ELF-1 (cell line): ENCODE results near the gene COL5A2.

Source experiments
- DNase-seq: peaks from one replicate; pipeline ENCODE4 v3.0.0-alpha.2; 2016; ENCODE audit warnings: low read depth, low spot score

COL5A2 gene

DNA sequence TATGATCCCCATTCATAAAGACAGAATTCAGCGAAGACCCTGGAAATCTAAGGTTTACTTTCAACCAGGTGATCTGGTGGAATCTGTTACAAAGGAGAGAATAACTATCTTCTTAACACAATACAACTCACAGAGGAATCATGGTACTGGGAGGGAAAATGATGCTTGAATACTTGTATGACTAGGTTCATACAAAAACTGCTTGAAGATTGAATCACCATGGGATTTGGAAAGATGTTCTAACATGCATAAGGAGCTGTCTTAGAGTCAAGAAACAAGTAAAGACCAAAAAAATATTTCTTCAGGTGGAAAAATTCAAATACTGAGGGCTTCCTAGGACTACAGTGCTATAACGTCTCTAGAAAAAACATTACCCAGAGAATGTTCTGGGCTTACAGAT lies 32.2 kb downstream of the COL5A2 start:
- DNase-seq = no peak

DNA sequence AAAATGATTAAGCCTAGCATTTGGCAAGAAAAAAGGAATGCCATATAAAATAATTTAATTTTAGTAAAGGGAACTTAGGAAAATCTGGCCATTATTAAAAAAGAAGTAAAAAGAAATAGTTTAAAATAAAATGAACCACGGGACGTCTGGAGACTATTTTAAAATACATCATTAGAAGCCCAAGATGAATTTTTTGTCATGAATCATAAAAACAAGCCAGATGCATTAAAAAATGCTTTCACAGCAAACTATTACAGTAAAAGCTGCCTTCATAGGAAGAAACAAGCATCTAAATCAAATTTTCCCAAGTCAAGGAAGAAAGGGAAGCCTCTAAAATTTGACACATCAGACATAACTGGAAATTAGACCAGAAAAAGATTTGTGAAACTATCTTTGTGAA lies 33.0 kb downstream of the COL5A2 start:
- DNase-seq = no peak

DNA sequence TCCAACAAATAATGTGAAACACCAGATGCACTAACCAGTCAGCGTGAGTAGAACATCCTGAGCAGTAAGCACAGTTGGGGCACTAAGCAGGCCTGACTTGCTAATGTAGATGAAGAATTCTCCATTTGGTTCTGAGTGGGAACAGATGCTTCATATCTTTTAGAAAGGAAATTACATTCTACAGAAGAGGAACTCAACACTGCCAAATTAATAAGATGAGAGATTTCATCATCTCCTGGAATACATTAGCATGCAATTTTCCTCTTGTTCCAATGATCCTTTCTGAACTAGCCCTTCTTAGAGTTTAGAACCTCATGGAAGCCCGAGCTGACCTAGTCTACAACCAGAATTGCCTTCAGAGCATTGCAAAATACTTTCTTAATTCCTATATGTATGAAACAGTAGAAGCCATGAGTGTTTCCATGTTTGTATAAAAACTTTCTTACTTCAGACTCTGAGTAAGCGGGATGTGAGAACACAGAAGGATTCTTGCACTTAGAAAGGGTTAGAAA lies 34.8 kb downstream of the COL5A2 start:
- no peak for DNase-seq

DNA sequence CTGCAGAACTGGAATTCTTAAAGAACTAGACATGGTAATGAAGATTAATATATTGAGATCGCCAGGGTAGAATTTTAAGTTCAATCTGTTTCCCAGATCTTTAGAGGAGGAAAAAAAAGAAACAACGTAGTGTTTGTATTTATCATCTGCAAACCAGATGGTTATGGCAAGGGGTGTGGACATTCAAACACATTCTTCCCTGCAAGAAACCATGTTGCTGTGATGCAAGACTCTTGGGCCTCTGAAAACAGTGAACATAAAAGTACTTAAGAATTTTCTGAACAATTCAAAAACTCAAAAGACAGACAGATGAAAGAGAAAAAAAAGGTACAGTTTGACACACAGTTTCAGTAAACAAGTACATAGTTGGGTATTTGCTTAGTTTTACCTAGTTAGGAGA lies 35.6 kb downstream of the COL5A2 start:
- no peak for DNase-seq

DNA sequence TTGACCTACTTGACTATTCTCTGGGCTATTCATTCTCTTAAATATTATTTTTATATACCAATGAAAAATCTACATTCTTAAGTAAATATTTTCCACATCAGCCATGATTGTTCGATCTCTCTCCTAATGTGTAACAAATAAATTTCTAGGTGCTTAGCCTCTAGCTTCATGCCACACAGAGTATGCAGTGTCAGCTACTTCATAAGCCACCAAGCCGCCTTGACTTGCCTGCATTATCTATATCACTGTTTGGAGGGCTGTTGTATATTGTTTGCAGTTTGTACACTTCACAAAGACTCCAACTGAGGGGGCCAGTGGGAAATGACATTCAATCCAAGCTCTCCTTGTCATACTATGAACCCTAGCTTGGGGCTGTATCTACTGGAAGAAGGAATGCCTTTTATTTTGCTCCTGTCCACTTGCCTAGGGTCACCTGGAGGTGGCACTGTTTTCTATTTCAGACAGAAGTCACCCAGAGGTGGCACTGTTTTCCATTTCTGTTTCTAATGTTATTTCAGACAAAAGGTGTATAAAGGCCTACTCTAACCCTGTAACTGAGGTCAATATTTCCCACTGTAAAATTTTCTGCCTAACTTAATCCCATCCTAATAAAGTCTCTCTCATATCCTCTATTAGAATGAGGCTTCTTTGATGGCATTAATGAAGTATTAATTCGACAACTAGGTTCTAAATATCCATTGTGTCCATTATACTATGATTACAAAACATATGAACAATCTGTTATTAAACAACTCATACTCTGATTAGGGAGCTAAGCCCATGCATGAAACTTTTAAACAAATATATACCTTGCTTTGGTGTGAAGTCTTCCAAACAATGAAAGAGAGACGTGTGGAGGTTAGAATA lies 36.4 kb downstream of the COL5A2 start:
- DNase-seq = peak; percentile 67

DNA sequence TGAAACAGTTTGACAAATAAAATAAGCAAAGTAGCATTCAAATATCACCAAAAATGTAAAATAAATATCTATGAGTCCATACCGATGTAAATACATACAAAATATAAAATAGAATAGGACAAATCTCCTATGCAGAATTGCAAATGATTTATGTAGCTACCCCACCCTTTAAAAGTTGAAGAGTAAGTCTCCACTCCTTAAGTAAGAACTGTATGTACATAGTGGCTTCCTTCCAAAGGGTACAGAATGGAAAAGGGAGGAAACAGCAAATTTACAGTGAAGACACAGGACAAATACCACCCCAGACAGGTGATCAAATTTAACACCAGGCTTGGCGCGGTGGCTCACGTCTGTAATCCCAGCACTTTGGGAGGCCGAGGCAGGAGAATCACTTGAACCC lies 40.8 kb downstream of the COL5A2 start:
- DNase-seq = no peak

DNA sequence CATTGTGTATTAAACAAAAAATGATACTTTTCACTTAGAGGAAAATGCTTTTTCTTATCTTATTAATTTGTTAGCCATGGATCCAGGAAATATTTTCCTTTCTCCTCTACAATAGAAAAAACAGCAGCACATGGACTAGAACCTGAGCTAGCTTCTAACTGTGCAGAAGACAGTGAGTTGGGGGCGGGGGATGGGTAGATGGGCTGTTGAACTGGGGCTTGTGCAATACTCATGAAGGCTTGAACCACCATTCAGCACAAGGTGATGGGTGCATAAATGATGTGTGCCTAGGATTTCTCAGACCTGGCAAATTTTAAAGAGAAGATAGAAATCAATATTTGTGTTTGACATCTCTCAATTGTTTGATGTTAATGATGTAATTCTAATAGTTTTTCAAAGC lies 42.0 kb downstream of the COL5A2 start:
- DNase-seq = no peak

DNA sequence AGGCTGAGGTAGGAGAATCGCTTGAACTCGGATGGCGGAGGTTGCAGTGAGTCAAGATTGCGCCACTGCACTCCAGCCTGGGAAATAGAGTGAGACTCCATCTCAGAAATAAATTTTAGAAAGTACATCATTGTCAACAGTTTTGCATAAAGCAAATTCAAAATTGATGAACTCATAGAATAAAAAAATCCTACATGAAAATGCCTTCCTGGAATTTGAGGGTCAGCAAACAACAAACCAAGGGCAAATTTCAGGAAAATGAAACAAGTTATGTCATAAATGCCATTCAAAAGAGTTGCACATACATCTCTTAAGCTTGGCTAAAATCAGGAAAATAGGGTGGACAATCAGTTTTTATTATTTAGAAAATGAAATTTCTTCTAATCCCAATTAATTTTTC lies 45.1 kb downstream of the COL5A2 start:
- DNase-seq = no peak

DNA sequence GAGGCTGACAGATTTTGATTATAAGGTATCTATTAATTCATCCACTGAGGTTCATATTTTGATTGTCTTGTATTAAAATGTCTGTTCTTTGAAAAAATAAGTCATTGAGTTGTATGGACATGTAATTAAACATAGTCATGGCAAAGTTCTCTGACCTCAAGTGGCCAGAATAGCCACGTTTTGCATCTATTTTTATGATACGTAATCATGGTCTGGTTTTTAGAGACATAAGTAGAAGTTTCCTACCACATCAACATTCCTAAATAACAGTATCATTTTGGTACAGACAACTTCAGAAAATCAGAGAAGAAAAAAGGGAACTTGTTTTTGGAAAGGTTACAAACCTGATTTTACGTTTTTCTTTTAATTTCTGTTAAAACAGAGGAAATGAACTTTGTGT lies 47.6 kb downstream of the COL5A2 start:
- no peak for DNase-seq

DNA sequence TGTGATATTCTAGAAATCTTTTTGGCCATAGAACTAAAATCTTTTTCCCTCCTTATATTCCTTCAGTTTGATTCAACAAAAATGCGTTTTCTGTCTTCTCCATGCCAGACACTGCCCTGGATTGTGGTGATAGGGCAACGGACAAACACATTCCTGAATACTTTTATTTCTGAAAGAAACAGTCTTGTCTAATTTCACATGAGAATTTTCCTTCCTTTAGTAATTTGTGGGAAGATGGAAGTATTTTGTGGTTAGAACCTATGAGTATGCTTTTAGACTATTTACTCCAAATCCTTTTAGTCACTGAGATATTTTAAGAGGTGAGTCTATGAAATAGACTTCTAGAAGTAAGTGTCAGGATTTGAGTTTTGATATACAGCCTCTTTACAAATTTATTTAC lies 49.6 kb downstream of the COL5A2 start:
- no peak for DNase-seq

DNA sequence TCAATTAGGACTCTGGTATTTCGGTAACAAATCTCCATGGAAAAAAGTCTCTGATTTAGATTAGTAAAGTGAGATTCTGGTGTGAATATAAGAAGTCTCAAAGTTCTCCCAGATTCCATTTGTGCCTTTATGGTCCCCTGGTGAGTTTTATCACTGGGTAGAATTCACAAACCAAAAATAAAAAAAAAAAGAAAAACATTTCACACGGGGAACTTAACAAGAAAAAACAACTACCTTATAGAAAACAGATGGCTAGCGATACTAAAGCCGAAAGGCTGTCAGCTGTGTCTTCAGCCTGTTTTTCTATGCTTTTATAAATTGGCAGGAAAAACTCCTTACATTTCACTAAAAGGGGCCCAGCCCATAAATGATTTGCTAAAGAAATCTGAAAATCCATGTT lies 50.6 kb downstream of the COL5A2 start:
- no peak for DNase-seq

DNA sequence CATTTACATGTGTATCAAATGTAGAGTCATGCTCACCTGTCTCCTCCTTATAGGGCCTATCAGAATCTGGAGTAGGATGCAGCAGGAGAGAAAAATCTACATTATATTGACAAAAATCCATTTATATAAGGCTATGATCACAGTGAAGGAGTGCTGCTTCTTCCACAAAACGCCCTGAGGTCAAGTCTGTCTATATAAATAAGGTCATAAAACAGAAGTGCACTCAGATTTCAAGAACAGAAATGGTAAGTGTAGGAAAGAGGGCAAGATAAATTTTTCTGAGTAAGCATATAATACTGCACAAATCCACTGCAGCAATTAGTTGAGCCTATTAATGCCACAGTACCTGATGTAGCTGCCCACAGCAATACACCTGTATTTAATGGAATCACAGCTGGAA lies 51.8 kb downstream of the COL5A2 start:
- no peak for DNase-seq

DNA sequence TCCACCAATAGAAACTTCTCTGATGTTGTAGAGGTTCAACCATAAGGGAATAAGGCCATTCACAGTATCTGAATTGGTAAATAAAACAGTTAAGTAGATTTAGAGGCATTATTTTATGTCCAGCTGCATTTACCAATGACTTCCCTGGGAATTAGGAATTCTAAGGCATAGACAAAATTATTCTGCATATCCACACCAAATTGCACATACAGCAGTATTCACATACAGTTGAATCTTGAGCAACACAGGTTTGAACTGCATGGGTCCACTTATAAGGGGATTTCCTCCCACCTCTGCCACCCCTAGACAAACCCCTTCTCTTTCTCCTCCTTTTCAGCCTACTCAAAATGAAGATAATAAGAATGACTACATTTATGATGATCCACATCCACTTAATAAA lies 54.4 kb downstream of the COL5A2 start:
- no peak for DNase-seq

DNA sequence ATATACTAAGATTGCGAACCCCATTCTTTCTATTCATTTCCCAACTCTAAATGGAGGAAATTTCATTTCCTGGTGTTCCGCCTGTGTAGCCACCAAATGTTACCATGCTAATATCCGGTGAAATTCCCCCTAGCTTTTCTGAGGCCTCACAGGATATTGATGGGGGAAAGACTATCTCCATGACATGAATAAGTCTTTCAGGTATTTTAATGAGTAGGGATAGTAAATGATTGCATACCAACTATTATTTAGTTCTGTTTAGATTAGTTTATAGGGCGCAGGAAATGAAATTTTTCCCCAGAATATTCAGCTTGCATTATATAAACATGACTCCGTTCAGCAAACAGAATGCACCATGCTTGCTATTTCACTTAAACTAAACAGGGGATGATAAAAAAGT lies 55.4 kb downstream of the COL5A2 start:
- no peak for DNase-seq

DNA sequence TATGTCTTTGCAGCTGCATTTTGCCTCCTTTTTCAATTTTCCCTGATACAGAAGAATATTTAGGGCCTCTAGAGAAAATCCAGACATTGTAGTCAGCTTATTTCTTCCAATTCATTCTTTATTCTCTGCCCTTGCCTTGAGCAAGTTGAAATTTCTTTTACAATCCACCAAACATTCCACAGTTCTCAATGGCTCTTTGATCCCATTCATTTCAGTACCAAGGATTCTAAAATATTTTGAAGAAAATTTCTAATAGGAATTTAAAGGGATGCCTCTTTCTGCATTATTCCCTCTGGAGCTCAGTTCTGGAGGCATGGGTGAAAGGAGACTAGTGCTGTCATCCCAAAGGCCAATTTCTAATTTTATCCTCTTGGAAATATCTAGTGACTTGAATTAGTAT lies 61.2 kb downstream of the COL5A2 start:
- no peak for DNase-seq

DNA sequence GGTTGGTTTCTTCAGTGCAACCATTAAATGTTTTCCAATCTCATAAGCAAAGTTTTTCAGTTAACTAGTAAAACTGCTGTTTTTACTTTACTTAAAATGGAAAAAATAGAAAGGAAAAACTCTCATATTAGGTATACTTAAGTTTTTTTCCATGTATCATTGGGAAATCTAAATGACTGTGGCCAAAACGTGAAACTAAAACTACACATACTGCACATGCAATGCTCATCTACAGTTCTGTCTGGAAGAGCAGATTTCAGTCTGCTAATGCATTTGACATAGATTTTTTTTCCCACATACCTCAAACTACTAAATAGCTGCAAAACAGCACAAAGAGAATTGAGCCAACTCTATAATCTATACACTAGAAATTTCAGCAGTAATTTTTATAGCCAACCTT lies 62.6 kb downstream of the COL5A2 start:
- DNase-seq = no peak

DNA sequence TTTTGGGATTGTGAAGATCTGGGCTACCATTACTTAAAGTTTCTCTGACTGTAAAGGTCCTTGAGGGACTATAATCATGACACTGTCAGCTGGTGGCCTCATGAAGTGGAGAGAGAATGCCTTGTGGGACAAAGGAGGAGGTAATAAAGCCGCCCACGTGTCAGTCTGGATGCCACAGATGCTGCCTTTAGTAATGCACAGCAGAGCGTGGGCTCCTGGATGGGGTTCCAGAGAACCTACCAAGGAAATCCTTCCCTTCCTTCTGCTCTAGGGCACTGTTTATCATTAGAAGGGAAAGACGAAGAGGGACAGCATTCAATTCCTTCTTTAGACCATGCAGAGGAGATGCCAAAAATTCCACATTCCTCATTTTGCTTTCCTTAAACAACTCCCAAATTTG lies 63.5 kb downstream of the COL5A2 start:
- DNase-seq = peak; percentile 36

DNA sequence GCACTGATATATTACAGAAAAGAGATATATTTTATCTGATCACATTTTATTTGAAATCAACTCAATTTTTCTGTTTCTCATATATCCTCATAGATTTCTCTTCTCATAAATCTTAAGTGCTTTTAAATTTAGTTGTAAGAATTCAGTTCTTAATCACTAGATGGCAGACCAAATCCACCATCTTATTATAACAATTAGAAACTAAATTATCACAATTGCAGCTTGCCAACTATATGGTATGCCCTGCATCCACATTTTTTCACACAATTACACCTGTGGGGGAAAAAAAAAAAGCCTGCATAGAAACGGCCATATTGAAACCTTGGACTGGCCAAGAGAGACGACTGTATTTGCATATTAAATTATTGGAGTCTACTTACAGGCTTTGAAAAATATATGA lies 64.4 kb downstream of the COL5A2 start:
- DNase-seq = no peak

DNA sequence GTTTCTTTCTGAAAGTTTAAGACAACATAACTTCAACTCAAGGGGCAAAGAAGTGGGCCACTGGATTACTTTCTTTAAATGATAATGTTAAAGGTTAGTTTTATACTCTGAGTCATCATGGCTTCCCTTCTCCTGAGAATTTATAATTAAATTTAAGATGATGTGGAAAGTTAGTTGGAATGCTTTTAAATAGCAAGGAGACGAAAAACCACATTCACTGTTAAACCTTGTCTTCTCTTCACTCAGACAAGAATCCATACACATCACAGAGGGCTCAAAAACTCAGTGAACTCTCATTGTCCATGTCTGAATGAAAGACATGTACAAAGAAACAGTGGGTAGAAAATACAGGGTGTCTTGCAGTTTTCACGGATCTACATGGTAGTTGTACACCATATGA lies 65.6 kb downstream of the COL5A2 start:
- no peak for DNase-seq

DNA sequence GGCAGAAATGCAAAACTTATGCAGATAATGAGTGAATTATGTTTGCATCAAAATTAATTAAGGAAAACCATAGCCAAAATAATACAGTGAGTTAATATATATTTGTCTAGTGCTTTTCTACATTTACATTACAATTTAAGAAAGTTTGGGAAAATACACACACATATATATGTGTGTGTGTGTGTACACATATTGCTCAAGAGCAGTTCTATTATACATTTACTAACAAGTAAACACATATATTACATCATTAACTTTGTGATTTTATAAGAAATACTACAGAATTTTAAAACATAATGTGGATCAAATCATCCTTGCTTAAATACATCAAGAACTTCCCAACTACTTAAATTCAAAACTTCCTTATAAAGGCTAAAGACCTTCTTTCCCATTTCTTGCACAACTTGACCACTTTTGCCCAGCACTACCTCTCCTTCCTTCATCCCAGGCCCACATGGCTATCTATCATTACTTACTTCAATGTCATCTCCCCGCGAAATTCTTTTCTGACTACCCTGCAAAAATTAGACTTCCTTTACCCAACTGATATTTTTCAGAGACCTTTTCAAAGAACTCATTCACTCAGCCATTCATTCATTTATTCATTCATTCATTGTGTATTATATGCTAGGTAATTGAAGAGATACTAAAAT lies 68.4 kb downstream of the COL5A2 start:
- no peak for DNase-seq

DNA sequence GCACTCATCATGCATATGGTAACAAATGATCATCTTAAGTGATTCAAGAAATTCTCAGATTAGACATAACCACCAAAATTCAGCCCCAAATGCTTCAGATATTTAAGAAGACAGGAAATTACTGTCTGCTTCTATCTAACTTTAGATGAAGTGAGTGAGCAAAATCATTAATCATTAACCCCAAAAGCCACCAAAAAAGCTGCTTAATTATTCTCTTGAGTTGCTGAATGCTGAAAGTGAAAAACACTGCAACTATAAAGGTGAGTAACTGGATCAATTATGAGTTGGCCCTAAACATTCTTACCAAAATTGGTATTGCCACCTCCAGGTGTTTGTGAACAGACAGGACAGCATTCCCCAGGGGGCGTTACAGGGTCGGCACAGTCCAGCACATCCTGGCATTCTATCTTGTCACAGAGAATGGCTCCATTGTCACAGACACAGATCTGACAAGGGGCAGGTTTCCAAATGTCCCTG lies 69.6 kb downstream of the COL5A2 start:
- peak; percentile 14 for DNase-seq

DNA sequence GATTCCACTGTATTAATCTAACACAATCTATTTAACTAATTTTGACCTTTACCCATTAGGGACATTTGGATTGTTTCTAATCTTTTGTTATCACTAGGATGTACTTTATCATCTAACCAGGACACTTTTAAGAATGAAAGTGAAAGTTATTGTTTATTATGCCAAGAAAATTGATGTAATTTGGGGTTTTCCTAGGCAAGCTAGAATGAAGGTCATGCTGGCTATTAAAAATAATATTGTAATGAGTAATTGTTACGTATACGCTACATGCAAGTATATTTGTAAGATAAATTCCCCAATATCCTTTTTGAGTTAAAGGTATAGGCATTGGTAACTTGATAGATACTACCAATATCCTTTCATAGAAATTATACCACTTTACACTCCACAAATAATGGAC lies 74.6 kb downstream of the COL5A2 start:
- no peak for DNase-seq

DNA sequence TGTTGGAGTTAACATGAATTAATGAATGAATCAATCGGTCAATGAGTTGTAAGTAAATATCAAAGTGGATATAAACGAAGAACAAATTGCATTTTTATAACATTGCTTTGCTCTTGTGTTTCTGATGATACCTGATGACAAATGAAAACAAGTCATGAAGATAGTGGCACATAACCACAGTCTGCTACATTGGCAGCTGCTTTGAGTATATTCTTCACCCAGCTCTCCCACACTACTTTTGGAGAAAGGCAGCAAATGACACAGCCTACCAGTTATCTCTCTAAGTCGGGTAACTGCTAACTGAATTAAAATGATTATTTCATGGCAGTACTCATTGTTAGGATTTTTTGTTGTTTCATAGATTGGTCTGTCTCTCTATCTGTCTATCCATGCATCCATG lies 76.8 kb downstream of the COL5A2 start:
- DNase-seq = no peak
